ENCODE data around the gene GPR35. TPM values are rescaled to one million over a fixed set of nuclear protein-coding genes. Genes with fewer than 3 reads are reported as not detected.

Gene GPR35
- polyA plus RNA-seq, 1 experiment: 0.17 TPM

GRCh38 chr2:240635121-240635997 is 10.1 kb downstream of the GPR35 start:
- DNase-seq (ENCODE audit: low read depth): no peak
- TF ChIP-seq CTCF (IDR thresholded peaks at IDR 0.05; ENCODE audit: insufficient read depth, low read depth, low read length): no peak
- CTCF ChIA-PET: no interaction called here
- POLR2A ChIA-PET: no interaction called here
- no peaks in the 10 kb centered on the region for H3K36me3 ChIP-seq (ENCODE audit: control insufficient read depth, insufficient read depth, low read length)
- peaks cover 6% of the 10 kb centered on the region for H3K27me3 ChIP-seq (ENCODE audit: control insufficient read depth, insufficient read depth, low read length)
- H3K4me3 ChIP-seq (ENCODE audit: low read depth, low read length): no peak overlapping the region

- ChIA-PET CTCF (no interaction called here), POLR2A (no interaction called here)
- DNase-seq (ENCODE audit: low read depth): no peak
- Histone ChIP-seq H3K4me3 (ENCODE audit: low read depth, low read length) (no peak overlapping the region), H3K27me3 (ENCODE audit: control insufficient read depth, insufficient read depth, low read length) (peaks cover 6% of the 10 kb centered on the region), H3K36me3 (ENCODE audit: control insufficient read depth, insufficient read depth, low read length) (no peaks in the 10 kb centered on the region)
- TF ChIP-seq CTCF (IDR thresholded peaks at IDR 0.05; ENCODE audit: insufficient read depth, low read depth, low read length): no peak
Observed at GRCh38 chr2:240635998-240636547, 10.8 kb downstream of the GPR35 start.

- DNase-seq (ENCODE audit: low read depth): no peak
- Histone ChIP-seq H3K27me3 (ENCODE audit: control insufficient read depth, insufficient read depth, low read length) (peaks cover 6% of the 10 kb centered on the region), H3K4me3 (ENCODE audit: low read depth, low read length) (no peak overlapping the region), H3K36me3 (ENCODE audit: control insufficient read depth, insufficient read depth, low read length) (no peaks in the 10 kb centered on the region)
- no peak for TF ChIP-seq CTCF (IDR thresholded peaks at IDR 0.05; ENCODE audit: insufficient read depth, low read depth, low read length)
- POLR2A ChIA-PET: no interaction called here
- CTCF ChIA-PET: no interaction called here
Observed at GRCh38 chr2:240636563-240637115, 11.4 kb downstream of the GPR35 start.

GRCh38 chr2:240637116-240637900 is 12.0 kb downstream of the GPR35 start:
- no peaks in the 10 kb centered on the region for H3K36me3 ChIP-seq (ENCODE audit: control insufficient read depth, insufficient read depth, low read length)
- no peak overlapping the region for H3K4me3 ChIP-seq (ENCODE audit: low read depth, low read length)
- ChIA-PET CTCF (interaction anchor here (0.7 kb wide), 1 partner anchor 10 kb away, joined by 3 read pairs; no protein-coding TSS in a partner anchor), POLR2A (no interaction called here)
- H3K27me3 ChIP-seq (ENCODE audit: control insufficient read depth, insufficient read depth, low read length): peaks cover 6% of the 10 kb centered on the region
- no peak for DNase-seq (ENCODE audit: low read depth)
- no peak for TF ChIP-seq CTCF (IDR thresholded peaks at IDR 0.05; ENCODE audit: insufficient read depth, low read depth, low read length)

GRCh38 chr2:240637901-240638345 is 12.6 kb downstream of the GPR35 start:
- POLR2A ChIA-PET: no interaction called here
- no peaks in the 10 kb centered on the region for H3K36me3 ChIP-seq (ENCODE audit: control insufficient read depth, insufficient read depth, low read length)
- H3K4me3 ChIP-seq (ENCODE audit: low read depth, low read length): no peak overlapping the region
- DNase-seq (ENCODE audit: low read depth): no peak
- no peak for TF ChIP-seq CTCF (IDR thresholded peaks at IDR 0.05; ENCODE audit: insufficient read depth, low read depth, low read length)
- peaks cover 6% of the 10 kb centered on the region for H3K27me3 ChIP-seq (ENCODE audit: control insufficient read depth, insufficient read depth, low read length)
- CTCF ChIA-PET: interaction anchor here (0.5 kb wide), 1 partner anchor 18 kb away, joined by 3 read pairs; no protein-coding TSS in a partner anchor

All from BJ (cell line).